C4-2B (cell line): ENCODE measurements around the gene ACP7.

Experiments
- CTCF ChIP-seq: fragments of 450-650 bp; conservative IDR thresholded peaks from 2 replicates; pipeline ENCODE4 v1.5.1; 2017; ENCODE audit warnings: mild to moderate bottlenecking
- ZFX ChIP-seq: fragments of 450-650 bp; IDR thresholded peaks from 2 replicates; pipeline ENCODE4 v1.6.1; 2017

- TF ChIP-seq ZFX (no peak), CTCF (no peak)
Observed at GRCh38 chr19:39125554-39126311, 41.6 kb downstream of the ACP7 start, which contains the start of gene PAK4.
